ENCODE measurements around the gene PIGU. TPM values are rescaled to one million over a fixed set of nuclear protein-coding genes. Genes with fewer than 3 reads are reported as not detected.
A peak's percentile ranks its signal among the peaks of the same experiment; 100 is the strongest.

PIGU gene
- total and polyA plus RNA-seq, 8 donors = 0.45 to 21.3 (median 10.3) TPM

DNA sequence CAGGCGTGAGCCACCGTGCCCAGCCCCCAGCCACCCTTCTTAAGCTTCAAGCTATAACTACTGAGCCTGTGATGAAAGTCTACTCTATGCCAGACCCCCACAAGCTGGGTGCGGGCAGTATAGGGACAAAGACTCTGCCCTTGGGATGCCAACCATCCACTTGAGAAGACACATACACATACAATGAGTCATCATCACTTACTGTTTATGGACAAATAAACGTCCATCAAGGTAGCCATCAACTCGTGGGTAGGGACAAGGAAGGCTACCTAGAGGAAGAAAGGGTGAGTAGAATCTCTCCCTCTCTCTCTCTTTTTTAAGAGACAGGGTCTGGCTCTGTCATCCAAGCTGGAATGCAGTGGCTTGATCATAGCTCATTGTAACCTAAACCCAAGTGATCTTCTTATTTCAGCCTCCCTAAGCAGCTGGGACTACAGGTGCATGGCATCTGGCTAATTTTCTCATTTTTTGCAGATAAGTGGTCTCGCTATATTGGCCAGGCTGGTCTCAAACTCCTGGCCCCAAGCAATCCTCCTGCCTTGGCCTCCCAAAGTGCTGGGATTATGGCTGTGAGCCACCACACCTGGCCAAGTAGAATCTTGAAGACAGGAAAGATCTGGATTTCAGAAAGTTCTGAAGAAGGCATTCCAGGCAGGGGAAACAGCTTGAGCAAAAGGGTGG is 24.7 kb upstream of the PIGU start:
- Histone ChIP-seq H3K36me3 (no peaks in the 10 kb centered on the region), H3K4me3 (no peak overlapping the region), H3K4me1 (peaks cover 14 to 28% (median 24%) of the 10 kb centered on the region in 4 donors), H3K9me3 (no peaks in the 10 kb centered on the region), H3K27ac (no peak overlapping the region), H3K27me3 (no peaks in the 10 kb centered on the region)
- no peak for DNase-seq
- WGBS, 5 donors = 75 to 85% (median 81%) methylated on average over 6 of the region's 6 CpGs
- intact Hi-C loops (cut with DNase I; ENCODE audit: low total_unique reads) = no loop called here
- TF ChIP-seq POLR2AphosphoS5 (IDR thresholded peaks at IDR 0.05) (no peak), POLR2A (IDR thresholded peaks at IDR 0.05) (no peak), EP300 (IDR thresholded peaks at IDR 0.05) (no peak)
- TF ChIP-seq, protein P1, sequence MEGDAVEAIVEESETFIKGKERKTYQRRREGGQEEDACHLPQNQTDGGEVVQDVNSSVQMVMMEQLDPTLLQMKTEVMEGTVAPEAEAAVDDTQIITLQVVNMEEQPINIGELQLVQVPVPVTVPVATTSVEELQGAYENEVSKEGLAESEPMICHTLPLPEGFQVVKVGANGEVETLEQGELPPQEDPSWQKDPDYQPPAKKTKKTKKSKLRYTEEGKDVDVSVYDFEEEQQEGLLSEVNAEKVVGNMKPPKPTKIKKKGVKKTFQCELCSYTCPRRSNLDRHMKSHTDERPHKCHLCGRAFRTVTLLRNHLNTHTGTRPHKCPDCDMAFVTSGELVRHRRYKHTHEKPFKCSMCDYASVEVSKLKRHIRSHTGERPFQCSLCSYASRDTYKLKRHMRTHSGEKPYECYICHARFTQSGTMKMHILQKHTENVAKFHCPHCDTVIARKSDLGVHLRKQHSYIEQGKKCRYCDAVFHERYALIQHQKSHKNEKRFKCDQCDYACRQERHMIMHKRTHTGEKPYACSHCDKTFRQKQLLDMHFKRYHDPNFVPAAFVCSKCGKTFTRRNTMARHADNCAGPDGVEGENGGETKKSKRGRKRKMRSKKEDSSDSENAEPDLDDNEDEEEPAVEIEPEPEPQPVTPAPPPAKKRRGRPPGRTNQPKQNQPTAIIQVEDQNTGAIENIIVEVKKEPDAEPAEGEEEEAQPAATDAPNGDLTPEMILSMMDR (IDR thresholded peaks at IDR 0.05) = no peak

DNA sequence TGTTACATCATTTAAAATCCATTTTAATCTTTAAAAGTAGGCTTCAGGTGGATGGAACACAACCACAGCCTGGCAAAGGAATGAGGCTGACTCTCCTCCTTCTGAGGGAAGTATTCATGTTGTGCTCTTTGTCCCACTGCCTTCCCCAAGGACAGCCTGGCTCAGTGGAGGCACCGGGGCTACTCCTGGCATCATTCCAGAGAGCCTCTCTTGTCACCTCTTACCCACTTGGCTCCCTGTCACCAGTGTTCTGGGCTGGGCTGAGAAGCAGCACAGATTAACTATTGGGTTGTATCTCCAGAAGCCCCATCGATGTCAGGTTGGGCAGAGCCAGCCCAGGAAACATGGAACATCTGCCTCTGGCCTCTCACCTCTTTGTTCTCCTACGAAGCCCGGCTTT is 16.5 kb upstream of the PIGU start:
- 34 to 62% (median 48%) methylated on average over 3 to 4 of the region's 4 CpGs for WGBS, 5 donors
- Histone ChIP-seq H3K4me3 (no peak overlapping the region), H3K36me3 (no peaks in the 10 kb centered on the region), H3K9me3 (no peaks in the 10 kb centered on the region), H3K4me1 (no peaks in the 10 kb centered on the region), H3K27ac (no peak overlapping the region), H3K27me3 (no peaks in the 10 kb centered on the region)
- intact Hi-C loops (cut with DNase I; ENCODE audit: low total_unique reads) = loop anchor here (10.0 kb wide), 1 partner anchor 119 kb away; no protein-coding TSS in a partner anchor
- peak in 1 of 2 donors; percentile 44 for DNase-seq
- TF ChIP-seq POLR2A (IDR thresholded peaks at IDR 0.05) (no peak), POLR2AphosphoS5 (IDR thresholded peaks at IDR 0.05) (no peak), EP300 (IDR thresholded peaks at IDR 0.05) (no peak)
- TF ChIP-seq, protein P1 (IDR thresholded peaks at IDR 0.05) = no peak

DNA sequence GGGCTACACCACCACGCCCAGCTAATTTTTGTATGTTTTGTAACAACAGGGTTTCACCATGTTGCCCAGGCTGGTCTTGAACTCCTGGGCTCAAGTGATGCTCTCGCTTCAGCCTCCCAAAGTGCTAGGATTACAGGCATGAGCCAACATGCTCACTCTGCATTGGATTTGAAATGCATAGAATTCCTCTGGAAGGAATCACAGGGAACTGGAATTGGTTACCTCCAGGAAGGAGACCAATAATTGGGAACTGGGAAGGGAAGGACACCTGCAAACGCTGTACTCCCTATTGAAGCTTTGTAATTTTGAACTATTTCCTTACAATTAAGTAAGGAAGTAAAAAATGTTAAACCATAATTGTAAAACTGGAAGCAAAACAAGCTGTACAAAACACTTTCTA is 14.9 kb upstream of the PIGU start:
- Histone ChIP-seq H3K4me1 (no peaks in the 10 kb centered on the region), H3K4me3 (no peak overlapping the region), H3K9me3 (no peaks in the 10 kb centered on the region), H3K27ac (no peak overlapping the region), H3K27me3 (no peaks in the 10 kb centered on the region), H3K36me3 (no peaks in the 10 kb centered on the region)
- DNase-seq = no peak
- no peak for TF ChIP-seq POLR2A (IDR thresholded peaks at IDR 0.05)
- no peak for TF ChIP-seq POLR2AphosphoS5 (IDR thresholded peaks at IDR 0.05)
- TF ChIP-seq, protein P1 (IDR thresholded peaks at IDR 0.05) = no peak
- no peak for TF ChIP-seq EP300 (IDR thresholded peaks at IDR 0.05)
- intact Hi-C loops (cut with DNase I; ENCODE audit: low total_unique reads) = loop anchor here (10.0 kb wide), 1 partner anchor 117 kb away; no protein-coding TSS in a partner anchor
- WGBS, 5 donors = 79 to 87% (median 83%) methylated on average over 3 of the region's 3 CpGs

DNA sequence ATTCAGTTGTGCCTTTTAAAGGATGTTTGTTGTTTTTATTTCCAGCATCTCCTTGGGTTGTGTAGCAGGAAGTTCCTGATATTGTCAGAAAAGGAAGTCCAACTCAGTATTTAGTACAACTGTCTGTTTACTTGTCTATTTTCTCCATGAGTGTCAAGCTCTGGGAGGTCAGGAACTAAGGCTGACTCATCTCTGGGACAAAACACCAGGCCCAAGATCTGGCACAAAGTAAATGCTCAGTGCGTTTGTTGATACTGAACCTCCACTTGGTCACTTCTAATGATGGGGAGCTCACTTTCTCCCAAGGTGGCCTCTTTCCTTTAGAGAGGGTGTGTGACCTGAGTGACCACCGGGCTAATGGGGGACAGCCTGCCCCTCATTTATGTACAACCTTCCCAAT is 12.6 kb upstream of the PIGU start:
- H3K36me3 ChIP-seq = no peaks in the 10 kb centered on the region
- DNase-seq = no peak
- no peaks in the 10 kb centered on the region for H3K27me3 ChIP-seq
- H3K27ac ChIP-seq = no peak overlapping the region
- H3K4me3 ChIP-seq = no peak overlapping the region
- H3K9me3 ChIP-seq = no peaks in the 10 kb centered on the region
- 72 to 85% (median 74%) methylated on average over 2 of the region's 2 CpGs for WGBS, 5 donors
- H3K4me1 ChIP-seq = no peaks in the 10 kb centered on the region
- intact Hi-C loops (cut with DNase I; ENCODE audit: low total_unique reads) = no loop called here
- TF ChIP-seq, protein P1 (IDR thresholded peaks at IDR 0.05) = no peak
- TF ChIP-seq POLR2A (IDR thresholded peaks at IDR 0.05) (no peak), EP300 (IDR thresholded peaks at IDR 0.05) (no peak), POLR2AphosphoS5 (IDR thresholded peaks at IDR 0.05) (no peak)

All from stomach (tissue), 9 donors.